NCI-H2029 (cell line): ENCODE data around the gene IDE.
"Not testable (repeated sequence)": the region's sequence is repeated elsewhere in the genome, so short reads cannot be mapped to it uniquely, and the experiment has no call there.

ENCODE experiments used
- DNase-seq: peaks from one replicate; lab custom pipeline; 2025; lab: John Stamatoyannopoulos, UW

IDE gene

DNA sequence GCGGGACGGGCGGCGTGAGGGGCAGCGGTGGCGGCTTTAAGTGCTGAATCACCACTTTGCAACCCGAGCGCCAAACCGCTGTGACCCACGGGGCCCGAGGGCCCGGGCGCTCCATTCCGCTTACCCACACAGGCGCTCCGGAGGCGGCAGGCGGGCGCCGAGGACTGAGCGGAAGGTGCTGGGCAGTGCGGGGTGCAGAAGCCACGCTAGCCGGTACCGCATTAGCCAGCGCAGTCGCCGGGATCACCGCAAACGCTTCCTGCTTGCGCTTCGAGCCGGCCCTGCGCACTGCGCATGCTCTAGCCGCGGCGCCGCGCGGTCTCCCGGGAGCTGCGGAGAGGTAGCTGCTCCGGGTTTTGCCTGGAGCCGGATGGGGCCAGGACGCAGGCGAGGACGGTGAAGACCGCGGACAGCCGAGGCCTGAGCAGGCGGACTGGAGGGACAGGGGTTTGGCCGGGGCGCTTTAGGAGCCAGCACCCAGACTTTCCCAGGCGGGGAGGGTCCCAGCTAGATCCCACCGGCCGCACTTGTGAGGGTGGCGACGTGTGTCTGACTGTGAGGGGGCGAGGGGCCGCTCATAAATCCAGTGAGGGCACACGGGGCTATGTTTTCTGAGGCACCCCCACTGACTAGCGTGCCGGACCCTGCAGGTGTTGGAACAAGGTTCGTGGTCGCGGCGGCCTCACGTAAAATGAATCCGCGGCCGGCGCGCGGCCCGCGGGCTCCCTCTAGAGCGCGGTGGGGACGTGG lies at the start of gene IDE:
Gene IDE, minus strand, starts transcription at position 296 of the 750 bp plus-strand sequence. Its CDS starts 74 bp downstream, at position 222.
- peak; percentile 61 for DNase-seq

DNA sequence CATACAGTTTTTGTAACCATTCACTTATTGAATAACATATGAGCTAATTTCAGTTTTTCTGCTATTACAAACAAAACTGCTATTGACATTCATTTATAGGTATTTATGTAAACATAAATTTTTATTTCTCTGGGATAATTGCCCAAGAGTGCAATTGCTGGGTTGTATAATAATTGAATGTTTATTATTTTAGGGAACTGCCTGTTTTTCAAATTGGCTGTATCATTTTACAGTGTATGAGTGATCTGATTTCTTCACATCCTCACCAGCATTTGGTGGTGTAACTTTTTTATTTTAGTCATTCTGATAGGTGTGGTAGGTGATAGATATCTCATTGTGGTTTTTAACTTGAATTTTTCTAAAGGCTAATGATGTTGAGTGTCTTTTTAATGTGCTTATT lies 45.5 kb upstream of the IDE start:
- DNase-seq = no peak

DNA sequence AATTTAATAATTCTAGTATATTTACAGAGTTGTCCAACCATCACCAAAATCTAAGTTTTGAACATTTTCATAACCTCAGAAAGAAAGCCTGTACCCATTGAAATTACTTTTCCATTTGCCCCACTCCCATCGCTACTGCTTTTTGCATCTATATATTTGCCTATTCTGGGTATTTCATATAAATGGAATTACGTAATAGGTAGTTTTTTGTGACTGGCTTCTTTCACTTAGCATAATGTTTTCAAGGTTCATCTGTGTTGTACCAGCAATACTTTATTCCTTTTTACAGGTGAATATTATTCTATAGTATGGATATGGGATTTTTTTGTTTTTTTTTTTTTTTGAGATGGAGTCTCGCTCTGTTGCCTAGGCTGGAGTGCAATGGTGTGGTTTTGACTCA lies 41.6 kb upstream of the IDE start:
- DNase-seq = no peak

DNA sequence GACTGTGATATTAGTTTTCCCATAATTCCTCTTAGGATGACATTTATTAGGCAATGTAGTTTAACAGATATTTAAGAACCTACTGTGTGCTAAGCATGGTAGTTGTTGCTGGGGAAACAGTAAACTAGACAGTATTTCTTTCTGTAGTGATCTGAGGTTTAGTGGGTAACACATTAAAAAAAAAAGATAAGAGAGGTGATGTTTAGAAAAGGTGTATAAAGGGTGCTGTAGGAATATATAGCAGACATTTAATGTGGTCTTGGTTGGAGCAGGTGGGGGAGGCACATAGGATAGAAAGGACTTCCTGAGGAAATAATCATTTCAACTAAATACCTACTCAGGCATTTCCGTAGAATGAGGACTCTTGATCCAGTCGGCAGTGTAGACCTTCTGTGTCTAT lies 30.9 kb upstream of the IDE start:
- no peak for DNase-seq

DNA sequence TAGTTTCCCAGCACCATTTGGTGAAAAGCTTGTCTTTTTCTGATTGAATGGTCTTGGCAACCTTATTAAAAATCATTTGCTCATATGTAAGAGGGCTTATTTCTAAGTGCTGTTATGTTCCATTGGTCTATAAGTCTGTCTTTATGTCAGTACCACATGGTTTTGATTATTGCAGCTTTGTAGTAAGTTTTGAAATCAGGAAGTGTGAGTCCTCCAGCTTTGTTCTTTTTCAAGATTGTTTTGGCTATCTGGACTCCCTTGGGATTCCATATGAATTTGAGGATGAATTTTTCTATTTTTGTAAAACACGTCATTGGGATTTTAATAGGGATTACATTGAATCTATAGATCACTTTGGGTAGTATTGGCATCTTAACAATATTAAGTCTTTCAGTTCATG lies 24.4 kb upstream of the IDE start:
- no peak for DNase-seq

DNA sequence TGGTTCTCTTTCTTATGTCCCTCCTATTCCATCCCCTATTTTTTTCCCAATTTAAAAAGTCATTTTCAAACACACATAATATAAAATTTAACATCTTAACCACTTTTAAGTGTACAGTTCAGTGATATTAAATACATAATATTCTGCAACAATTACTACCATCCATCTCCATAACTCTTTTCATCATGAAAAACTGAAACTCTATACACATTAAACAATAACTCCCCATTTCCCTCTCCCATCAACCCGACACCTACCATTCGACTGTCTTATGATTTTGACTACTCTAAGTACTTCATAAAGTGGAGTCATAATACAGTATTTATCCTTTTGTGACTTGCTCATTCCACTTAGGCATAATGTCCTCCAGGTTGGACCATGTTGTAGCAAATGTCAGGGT lies 21.6 kb upstream of the IDE start:
- DNase-seq = no peak

DNA sequence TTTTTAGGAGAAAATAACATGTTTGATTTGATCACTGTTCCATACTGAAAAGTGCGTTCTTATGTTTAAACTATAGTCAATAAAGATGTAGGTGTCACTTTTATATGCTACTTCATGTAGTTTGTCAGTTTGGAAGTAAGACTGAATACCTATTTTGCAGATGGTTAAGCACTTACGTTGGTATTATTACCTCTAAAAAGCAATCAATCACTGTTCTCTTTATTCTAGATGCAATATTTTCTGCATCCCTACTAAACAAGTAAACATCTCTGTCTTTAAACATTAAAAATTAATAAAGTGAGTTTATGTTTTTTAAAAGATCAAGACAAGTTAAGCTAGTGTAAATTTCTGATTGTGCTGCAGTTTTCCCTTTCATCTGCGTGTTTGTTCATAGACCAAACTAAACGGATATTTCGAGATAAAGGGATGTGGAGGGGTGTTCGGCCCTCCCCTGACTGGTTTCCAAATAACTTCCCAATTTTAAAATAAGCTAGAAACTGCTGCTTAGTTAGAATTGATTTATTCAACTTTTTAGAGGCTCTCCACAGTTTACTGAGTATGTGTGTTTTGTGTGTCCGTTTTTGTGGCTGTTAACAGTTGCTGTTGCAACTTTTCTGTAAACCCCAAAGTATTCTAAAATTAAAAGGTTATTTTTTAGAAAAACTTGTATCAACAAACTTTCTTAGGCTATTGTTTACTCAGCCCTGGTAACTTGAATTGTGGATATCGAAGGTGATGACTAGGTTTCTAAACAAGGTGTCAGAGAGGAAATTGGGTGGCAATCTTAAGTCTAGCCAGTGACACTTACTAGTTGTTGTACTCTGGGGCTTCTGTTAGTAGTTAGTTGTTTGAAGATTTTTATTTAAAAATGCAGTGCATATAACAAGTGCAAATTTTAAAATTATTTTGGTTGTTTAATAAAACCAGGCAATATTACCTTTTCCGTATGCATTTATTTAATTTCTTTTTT lies 20.0 kb upstream of the IDE start:
- DNase-seq = no peak

DNA sequence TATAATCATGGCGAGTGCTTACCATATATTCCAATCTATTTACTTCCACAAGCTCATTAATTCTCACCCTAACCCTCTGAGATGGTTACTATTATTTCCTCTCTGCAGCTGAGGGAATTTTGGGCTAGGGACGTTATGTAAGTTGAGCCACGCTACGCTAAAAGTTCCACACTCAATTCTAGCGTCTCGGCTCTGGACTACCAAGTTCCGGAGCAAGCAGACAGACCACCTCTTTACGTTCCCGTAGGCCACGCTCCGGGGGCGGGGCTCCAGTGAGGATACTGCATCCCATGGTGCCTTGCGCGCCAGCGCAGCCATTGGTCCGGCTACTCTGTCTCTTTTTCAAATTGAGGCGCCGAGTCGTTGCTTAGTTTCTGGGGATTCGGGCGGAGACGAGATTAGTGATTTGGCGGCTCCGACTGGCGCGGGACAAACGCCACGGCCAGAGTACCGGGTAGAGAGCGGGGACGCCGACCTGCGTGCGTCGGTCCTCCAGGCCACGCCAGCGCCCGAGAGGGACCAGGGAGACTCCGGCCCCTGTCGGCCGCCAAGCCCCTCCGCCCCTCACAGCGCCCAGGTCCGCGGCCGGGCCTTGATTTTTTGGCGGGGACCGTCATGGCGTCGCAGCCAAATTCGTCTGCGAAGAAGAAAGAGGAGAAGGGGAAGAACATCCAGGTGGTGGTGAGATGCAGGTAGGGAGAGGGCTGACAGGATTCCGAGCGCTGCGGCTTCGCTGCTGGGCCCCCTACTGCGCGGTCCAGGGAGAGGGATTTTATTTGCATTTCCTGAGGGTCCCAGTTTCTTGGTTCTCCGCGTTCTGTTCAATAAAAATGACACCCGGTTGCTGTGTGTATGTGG lies 19.1 kb upstream of the IDE start, which contains the start of gene KIF11:
Gene KIF11, plus strand, starts transcription at position 370 of the 858 bp plus-strand sequence. Its CDS starts 246 bp downstream, at position 616.
- DNase-seq = peak; percentile 92

DNA sequence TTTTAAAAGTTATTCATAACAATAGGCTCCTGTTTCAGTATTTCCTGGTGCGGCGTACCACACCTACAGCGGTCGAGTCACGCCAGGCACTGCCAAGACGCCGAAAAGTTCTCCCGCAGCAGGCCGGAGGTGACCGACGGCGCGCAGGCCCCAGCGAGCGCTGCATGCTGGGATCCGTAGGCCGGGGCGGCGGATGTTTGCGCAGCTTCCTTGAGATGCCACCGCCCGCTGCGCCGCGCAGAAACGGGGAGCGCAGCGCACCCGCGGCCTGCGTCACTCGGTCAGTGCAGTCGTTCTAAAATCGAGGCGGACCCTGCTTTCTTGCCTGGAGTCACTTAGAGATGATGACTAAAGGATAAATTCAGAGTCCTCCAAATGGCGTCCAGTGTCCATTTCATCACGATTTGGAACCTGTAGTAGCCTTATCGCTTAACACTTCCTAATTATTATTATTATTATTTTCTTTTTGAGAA lies 17.7 kb upstream of the IDE start:
- peak; percentile 59 for DNase-seq

DNA sequence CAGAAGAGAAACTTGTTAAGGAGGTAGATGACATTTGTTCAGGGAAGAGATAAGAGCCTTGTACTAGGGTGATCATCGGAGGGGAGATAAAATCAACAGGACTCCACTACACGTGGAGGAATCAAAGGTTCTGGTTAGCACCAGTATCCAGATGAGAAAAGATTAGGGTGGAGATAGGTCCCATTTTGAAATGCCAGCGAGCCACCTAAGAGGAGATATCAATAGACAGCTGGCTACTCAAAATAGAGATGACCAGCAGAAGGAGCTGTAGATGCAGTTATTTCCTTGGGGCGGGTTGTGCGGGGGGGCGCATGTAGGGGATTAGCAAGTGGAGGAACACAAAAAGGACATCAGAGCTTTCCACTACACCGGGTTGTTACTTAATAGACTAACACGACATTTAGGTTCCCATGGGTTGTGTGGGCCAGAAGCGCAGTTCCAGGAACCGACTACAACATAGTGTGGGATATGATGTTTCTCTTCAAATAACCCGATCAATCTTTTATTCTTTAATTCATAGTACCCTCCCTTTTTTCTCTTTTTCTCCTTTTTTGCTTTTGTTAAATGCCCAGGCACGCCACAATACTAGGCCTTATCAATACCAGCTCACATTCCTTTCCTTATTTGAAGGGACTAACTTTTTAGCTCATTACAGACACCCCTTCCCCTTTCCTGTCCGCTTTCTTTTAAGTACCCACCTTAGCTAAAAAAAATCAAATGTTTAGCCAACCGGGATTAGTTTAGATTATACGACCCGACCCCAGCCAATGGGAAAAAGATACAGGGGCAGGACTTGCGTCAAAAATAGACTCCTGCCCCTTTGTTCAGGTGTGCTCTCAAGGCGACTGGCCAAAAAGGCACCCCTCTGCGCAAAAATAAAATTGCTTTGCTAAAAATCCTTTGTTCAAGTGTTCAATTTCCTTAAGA lies 17.0 kb upstream of the IDE start:
- DNase-seq = no peak

DNA sequence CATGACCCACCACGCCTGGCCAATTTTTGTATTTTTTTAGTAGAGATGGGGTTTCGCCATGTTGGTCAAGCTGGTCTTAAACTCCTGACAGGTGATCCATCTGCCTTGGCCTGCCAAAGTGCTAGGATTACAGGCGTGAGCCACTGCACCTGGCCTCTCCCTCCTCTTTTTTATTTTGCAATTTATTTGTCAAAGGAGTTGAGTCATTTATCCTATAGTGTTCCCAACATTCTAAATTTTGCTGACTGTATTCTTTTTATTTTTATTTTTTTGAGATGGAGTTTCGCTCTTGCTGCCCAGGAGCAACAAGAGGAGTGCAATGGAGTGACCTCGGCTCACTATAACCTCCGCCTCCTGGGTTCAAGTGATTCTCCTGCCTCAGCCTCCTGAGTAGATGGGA lies 8.5 kb upstream of the IDE start:
- not testable (repeated sequence) for DNase-seq

DNA sequence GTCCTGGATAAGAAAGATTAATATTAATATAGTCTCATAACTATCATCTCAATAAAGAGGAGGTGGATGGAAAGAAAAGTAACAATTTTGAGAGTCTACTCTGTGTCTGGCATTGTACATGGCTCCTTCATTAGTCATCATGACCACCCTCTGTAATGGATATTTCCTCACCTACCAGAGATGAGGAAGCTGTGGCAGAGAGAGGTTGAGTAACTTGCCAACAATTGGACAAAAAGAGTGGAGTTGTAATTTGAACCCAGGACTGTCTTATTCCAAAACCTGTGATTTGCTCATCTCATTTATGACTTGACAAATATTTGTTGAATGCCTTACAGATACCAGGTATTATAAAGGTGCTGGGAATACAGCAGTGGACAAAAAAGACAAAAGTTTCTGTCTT lies 2.1 kb upstream of the IDE start:
- DNase-seq = no peak

DNA sequence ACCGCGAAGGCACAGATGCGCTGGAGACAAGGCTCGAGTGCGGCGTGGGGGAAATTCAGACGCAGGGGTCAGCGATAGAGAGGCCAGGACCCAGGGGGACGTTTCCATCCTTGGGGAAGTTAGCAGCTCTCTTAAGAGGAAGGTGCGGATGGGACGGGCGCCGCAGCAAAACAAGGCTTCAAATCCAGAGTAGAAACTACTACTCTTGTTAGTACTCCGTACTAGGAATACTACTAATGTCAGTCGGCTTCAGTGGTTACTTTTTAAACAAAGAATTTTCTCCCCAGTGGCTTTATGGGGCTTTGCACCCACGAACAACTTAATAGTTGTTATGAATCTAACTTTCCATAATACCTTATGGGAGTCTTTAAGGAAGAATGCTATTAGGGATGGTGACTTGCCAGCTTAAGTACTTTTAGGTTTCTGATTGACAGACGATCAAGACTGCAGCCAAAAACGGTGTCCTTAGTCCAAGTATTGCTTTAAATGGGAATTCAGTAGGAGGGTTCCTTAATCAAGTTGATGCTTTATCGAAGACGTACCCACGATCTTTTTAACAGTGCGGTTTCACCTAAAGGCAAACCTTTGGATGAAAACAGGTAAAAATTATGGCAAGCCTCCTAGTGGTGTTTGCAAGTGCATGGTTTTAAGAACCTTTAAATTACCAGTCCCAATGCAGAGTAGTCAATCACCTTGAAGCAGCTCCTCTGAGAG lies 812 bp upstream of the IDE start:
- peak; percentile 18 for DNase-seq

DNA sequence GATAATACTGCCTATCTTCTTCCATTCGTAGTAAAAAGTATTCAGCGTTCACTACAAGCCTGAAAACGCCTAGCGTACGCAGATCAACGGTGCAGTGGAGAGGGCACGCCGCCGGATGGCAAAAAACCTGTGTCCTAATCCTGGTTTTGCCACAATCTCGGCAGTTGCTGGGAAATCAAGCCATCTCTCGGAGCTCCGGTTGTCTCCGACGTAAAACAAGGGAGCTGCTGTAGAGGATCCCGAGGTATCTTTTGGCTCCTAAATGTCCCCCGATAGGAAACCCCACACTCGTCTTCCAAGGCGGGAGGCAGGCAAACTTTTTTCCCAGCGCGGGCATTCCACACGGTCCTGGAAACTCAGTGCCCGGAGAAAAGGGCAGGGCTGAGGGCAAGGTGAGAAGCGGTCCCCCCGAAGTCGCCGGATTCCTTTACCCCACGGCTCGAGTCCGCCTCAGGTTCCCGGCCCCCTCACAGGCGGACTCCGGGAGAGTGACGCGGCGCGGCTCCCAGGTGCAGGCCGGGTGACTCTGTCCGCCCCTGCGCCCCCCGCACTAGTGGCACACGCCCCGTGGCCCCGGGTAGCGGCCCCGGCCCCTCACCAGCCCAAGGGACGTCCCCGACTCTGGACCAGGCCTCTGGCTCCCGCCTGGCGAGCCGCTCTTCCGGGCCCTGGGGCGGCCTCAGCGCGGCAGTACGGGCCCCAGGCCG lies 649 bp downstream of the IDE start:
- DNase-seq = no peak

DNA sequence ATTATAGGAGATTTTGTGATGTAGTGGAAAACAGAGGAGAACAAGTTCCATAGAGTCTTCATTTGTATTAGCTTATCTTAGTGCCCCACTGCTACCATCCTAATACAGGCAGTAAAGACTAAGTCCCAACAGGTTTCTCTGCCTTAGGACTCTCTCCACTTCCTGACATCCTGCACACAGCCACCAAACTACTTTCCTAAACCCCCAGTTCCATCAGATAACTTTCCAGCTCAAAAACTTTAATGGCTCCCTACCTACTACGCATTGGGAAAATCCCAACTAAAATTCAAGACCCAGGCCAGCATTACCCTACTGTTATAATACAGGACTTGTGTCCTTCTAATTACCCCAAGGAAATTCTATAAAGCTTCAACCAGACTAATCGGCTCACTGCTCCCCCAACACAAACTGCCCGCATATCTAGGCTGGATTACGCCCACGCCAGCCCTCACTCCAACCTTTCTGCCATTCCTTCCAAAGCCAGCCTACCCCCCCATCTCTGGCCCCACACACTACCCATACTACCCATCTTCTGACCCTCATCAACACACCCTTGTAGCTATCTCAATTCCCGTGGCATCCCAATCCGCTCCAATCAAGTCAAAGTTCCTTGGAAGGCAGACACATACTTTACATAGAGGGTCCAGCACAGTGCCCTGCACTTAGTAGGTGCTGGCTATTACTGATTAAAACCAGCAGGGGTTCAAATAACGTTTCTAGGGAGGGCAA lies 1.4 kb downstream of the IDE start:
- DNase-seq = no peak

DNA sequence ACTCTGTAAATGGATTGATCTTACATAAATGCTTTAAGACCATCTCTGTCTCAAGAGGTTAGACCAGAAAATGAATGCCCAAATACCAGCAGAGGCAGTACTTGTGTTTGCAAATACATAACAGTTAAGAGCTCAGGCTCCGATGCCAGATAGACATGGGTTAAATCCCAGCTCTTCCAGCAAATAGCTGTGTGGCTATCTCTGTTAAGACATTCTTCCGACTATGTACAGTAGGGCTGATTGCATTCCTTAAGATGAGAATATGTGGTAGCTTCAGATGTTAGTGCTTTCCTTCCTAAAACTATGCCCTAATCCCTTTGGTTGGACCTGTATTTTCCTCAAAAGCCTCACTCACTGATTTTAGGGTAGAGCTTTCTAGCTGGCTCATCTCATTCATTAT lies 2.2 kb downstream of the IDE start:
- DNase-seq = no peak

DNA sequence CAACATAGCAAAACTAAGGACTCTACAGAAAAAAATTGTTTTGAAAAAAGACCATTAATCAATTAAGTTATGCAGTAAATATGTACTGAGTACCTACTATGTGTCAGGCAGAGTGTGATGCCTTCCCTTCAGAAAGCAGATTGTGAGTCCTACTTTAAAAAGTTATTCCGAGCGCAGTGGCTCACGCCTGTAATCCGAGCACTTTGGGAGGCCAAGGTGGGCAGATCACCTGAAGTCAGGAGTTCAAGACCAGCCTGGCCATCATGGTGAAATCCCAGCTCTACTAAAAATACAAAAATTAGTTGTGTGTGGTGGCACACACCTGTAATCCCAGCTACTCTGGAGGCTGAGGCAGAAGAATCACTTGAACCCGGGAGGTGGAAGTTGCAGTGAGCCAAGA lies 4.2 kb downstream of the IDE start:
- not testable (repeated sequence) for DNase-seq

DNA sequence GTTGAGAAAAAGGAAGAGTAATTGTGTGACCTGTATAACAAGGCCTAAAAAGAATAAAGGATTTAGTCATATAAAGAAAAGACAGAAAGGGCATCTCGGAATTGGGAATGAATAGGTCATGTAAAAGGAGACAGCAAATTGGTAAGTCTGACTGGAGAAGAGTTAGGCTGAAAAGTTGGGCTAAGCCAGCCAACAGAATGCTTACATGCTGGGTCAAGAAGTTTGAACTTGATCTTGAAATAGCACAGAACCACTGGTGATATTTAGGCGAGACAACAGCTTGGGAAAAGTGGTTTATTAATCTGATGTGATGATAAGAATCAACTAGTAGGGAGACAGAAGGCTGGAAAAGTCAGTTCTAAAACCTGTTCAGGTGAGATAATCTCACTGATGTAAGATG lies 4.8 kb downstream of the IDE start:
- no peak for DNase-seq
